Choroid plexus epithelial cell (primary cell): Measurements from ENCODE around the gene TTC33.

Source experiments
- DNase-seq: peaks from one replicate; pipeline ENCODE4 v3.0.0-alpha.2; 2010; ENCODE audit warnings: low read depth
- H3K4me3 ChIP-seq: 2 replicates; pipeline ENCODE4 v1.5.1; 2011; ENCODE audit warnings: low read depth, mild to moderate bottlenecking, control low read depth, low read length, moderate library complexity
- CTCF ChIP-seq: conservative IDR thresholded peaks from 2 replicates; pipeline ENCODE4 v1.5.1; 2011; ENCODE audit warnings: low read depth, mild to moderate bottlenecking, control low read depth, inconsistent platforms, low read length, moderate library complexity

The TTC33 gene

GRCh38 chr5:40631236-40631635, 124.5 kb downstream of the TTC33 start:
- H3K4me3 ChIP-seq = no peak overlapping the region
- no peak for TF ChIP-seq CTCF
- DNase-seq = no peak

DNA sequence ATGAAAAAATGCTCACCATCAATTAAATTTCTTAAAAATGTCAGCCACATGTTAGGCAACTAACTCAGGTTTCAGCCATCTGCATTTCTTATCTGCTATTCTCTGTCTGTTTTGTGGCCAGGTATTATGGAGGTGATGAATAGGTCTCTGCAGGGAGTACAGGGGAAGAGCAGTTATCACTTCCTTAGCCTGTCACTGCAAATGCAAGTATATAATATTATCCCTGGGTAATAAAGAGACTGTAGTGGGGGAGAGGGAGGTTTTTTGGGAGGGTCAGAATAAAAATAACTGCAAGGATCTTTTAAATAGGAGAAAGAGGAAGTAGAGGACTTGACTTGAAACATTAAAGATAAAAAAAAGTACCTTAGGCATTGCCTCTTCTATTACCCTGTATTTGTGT, 125.6 kb downstream of the TTC33 start:
- no peak overlapping the region for H3K4me3 ChIP-seq
- no peak for TF ChIP-seq CTCF
- DNase-seq = no peak

DNA sequence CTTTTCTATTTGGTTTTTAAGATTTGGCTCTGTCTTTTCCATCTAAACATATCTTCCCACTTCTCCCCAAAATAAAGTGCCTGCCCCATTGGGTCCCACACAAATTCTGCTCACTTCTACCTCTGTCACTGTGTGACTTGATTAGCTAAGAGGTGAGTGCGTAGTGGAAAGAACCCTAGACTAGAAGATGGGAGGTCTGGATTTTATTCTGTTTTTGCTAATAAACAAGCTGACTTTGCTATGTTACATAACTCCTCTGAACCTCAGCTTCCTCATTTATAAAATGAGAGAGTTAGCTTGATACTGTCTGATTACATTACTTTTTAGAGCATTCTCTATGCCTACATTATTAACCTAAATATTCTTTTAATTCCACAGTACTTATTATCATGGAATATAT, 127.4 kb downstream of the TTC33 start:
- H3K4me3 ChIP-seq = no peak overlapping the region
- no peak for DNase-seq
- no peak for TF ChIP-seq CTCF

- H3K4me3 ChIP-seq = no peak overlapping the region
- TF ChIP-seq CTCF = no peak
- no peak for DNase-seq
These were observed 128.1 kb downstream of the TTC33 start for GRCh38 chr5:40627706-40628105.

GRCh38 chr5:40626801-40627200, 129.0 kb downstream of the TTC33 start:
- H3K4me3 ChIP-seq = no peak overlapping the region
- no peak for DNase-seq
- no peak for TF ChIP-seq CTCF

GRCh38 chr5:40623480-40624420, 132.0 kb downstream of the TTC33 start:
- H3K4me3 ChIP-seq = no peak overlapping the region
- no peak for TF ChIP-seq CTCF
- no peak for DNase-seq

GRCh38 chr5:40622463-40623252, 133.1 kb downstream of the TTC33 start:
- H3K4me3 ChIP-seq = no peak overlapping the region
- DNase-seq = no peak
- no peak for TF ChIP-seq CTCF
